ENCODE results near the gene PLIN4.

PLIN4 gene

DNA sequence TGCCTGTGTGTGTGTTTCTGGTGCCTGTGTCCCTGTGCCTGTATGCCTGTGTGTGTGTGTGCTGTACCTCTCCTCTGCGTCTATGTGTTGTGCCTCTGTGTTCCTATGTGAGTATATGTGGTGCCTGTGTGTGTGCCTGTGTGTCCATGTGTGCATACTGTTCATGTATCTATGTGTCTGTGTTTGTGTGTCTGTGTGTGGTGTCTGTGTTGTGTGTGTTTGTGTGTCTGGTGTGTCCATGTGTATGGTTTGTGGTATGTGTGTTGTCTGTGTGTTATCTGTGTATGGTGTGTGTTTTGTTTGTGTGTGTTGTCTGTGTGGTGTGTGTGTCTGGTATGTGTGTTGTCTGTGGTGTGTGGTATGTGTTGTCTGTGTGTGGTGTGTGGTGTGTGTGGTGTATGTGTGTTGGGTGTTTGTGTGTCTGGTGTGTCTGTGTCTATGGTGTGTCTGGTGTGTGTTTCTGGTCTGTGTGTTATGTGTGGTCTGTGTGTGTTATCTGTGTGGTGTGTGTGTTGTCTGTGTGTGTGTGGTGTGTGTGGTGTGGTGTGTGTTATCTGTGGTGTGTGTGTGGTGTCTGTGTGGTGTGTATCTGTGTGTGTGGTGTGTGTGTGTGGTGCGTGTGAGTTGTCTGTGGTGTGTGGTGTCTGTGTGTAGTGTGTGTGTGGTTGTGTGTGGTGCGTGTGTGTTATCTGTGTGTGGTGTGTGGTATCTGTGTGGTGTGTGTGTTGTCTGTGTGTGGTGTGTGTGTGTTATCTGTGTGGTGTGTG is 25.8 kb downstream of the PLIN4 start:
- no peak for DNase-seq (ENCODE audit: low read depth, low spot score)

- no peak for DNase-seq (ENCODE audit: low read depth, low spot score)
Observed at GRCh38 chr19:4491446-4491845, 26.8 kb downstream of the PLIN4 start.

DNA sequence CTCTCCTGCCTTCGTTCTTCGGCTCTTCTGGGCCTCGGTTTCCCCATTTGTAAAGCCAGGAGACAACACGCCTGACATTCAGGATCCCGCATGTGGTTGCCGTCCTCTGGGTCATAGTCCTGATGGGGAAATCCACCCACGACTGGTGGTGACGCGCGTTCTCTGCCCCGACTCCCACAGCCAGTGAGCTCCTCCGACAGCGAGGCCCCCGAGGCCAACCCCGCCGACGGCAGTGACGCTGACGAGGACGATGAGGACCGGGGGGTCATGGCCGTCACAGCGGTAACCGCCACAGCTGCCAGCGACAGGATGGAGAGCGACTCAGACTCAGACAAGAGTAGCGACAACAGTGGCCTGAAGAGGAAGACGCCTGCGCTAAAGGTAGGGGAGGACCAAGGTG is 29.8 kb downstream of the PLIN4 start:
- no peak for DNase-seq (ENCODE audit: low read depth, low spot score)

DNA sequence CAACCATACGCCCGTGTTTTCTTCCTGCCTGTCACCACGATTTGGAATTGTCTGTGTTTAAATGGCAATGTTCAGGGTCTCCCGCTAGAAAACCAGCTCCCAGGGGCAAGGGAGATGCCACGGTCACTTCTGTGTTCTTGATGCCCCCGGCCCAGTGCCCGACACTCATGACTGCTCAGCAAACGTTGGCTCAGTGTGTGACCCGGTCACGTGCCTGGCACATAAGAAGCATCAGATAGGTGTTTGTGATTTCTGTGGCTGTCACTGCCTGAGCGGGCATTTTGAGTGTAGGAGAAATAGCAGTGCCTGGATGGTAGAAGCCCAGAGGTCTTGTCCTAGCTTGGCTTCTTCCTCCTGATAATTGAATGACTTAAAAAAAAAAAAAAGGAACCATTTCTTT is 30.7 kb downstream of the PLIN4 start:
- DNase-seq (ENCODE audit: low read depth, low spot score): no peak

- no peak for DNase-seq (ENCODE audit: low read depth, low spot score)
Observed at GRCh38 chr19:4483385-4483784, 34.9 kb downstream of the PLIN4 start.

GRCh38 chr19:4482721-4483364 is 35.4 kb downstream of the PLIN4 start:
- no peak for DNase-seq (ENCODE audit: low read depth, low spot score)

GRCh38 chr19:4477034-4477801 is 41.1 kb downstream of the PLIN4 start:
- DNase-seq (ENCODE audit: low read depth, low spot score): no peak

GRCh38 chr19:4474514-4475022 is 43.7 kb downstream of the PLIN4 start:
- DNase-seq (ENCODE audit: low read depth, low spot score): no peak

GRCh38 chr19:4473763-4474513 is 44.3 kb downstream of the PLIN4 start:
- no peak for DNase-seq (ENCODE audit: low read depth, low spot score)

GRCh38 chr19:4473011-4473762 is 45.1 kb downstream of the PLIN4 start:
- no peak for DNase-seq (ENCODE audit: low read depth, low spot score)

DNA sequence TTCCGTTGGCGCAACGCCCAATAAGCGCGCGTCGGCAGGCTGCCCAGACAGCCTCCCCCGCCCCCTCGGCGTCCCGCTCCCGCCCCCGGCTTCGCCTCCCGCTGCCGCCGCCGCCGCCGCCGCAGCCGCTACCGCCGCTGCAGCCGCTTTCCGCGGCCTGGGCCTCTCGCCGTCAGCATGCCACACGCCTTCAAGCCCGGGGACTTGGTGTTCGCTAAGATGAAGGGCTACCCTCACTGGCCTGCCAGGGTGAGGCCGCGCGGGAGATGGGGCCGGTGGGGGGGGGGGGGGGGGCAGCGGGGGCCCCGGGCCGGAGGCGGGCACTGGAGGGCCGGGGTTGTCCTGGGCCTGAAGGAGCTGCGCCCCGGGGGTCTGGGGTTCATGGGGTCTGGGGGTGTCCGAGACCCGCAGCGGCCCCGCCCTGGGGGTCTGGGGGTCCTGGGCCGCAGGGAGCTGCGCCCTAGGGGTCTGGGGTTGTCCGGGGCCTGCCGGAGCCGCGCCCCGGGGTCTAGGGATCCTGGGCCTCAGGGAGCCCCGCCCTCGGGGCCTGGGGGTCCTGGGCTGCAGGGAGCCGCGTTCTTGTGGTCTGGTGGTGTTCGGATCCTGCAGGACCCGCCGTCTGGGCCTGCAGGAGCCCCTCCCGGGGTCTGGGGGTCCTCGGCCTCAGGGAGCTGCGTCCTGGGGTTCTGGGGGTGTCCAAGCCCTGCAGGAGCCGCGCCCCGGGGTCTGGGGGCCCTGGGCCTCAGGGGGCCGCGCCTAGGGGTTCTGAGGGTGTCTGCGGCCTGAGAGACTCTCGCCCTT is 45.9 kb downstream of the PLIN4 start, which contains the start of gene HDGFL2:
TSS of gene HDGFL2 (plus strand) at position 124 of the 801 bp plus-strand sequence. CDS start at position 178, 54 bp downstream.
- no peak for DNase-seq (ENCODE audit: low read depth, low spot score)

- DNase-seq (ENCODE audit: low read depth, low spot score): peak; percentile 95
Observed at GRCh38 chr19:4471403-4472173, 46.7 kb downstream of the PLIN4 start.

DNA sequence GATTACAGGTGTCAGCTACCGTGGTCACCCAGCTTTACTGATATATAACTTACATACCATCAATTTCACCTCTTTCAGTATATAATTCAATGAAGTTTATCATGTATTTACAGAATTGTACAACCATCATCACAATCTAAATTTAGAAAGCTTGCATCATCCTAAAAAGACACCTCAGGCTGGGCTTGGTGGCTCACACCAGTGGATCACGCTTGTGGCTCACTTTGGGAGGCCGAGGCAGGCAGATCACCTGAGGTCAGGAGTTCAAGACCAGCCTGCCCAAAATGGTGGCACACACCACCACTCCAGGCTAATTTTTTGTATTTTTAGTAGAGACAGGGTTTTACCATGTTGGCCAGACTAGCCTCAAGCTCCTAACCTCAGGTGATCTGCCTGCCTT is 50.5 kb downstream of the PLIN4 start:
- DNase-seq (ENCODE audit: low read depth, low spot score): no peak

- no peak for DNase-seq (ENCODE audit: low read depth, low spot score)
Observed at GRCh38 chr19:4464815-4465581, 53.3 kb downstream of the PLIN4 start.

DNA sequence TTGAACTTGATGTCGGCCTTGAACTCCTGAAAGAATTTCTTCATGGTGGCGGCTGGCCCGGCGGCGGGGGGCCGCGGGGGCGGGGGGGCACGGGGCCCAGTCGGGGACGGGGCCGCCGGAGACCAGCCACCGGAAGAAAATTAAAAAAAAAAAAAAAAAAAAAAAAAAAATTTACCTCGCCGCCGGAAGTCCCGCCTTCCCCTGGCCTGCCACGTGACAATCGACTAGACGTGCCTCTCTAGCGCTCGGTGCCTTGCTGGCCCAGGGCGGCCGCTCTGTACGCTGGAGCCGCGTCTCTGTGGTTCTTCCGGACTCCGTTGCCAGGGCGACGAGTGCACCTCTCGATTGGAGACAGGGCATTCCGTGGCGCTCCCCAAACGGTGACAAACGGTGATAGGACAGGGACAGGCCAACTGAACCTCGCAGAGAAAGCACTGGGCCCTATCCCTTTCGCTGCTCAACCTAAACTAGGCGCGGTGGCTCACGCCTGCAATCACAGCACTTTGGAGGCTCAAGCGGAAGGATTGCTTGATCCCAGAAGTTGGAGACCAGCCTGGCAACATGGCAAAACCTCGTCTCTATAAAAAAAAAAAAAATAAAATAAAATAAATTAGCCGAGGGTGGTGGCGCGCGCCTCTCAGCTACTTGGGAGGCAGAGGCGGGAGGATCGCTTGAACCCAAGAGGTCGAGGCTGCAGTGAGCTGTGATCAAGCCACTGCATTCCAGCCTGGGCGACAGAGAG is 60.5 kb downstream of the PLIN4 start, which contains the start of gene UBXN6:
TSS of gene UBXN6 (minus strand) at position 141 of the 742 bp plus-strand sequence. CDS start at position 44, 97 bp downstream.
- peak; percentile 93 for DNase-seq (ENCODE audit: low read depth, low spot score)

DNA sequence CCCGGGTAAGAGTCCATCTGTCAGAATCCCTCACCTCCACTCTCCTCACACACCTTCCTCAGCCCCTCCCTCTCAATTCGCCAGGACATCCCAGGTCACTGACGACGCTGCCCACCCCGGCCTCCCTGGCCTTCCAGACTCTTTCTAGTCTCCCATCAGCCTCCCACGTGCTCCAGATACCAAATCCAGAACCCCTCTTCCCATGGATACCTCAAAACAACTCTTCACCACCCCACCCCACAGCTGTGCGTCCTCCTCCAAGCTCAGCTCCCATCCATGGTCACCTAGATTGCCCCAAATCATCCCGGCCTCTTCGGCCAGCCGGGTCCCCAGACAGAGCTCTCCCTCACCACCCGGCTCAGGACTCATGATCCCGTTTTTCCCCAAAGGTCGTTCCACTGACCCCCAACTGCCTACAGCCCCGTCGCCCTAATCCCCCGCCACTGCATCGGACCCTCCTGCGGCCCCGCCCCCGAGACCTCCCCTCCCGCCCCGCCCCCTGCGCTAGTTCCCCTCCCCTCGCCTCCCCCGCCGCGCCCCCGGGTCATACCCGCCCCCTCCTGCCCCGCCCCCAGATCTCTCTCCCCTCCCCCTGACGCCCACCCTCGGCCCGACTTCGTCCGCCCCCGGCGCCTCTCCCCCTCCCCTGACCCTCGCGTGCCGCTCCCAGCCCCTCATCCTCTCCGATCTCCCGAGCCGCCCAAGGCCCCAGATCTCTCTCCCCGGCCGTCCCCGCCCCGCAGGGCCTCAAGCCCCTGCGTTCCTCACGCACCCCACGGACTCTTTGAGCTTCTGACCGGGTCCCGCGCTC is 61.2 kb downstream of the PLIN4 start:
- no peak for DNase-seq (ENCODE audit: low read depth, low spot score)

- no peak for DNase-seq (ENCODE audit: low read depth, low spot score)
Observed at GRCh38 chr19:4456476-4456842, 61.8 kb downstream of the PLIN4 start.

Data from activated naive CD8-positive, alpha-beta T cell treated with anti-CD3 and anti-CD28 coated beads, Interleukin-2, amount 50 U/mL, for 16 hours (primary cell).